SU-DHL-6 (cell line): Measurements from ENCODE around the gene NAP1L4.
A peak's percentile ranks its signal among the peaks of the same experiment; 100 is the strongest.

Experiments used
- H2AFZ ChIP-seq: fragments of 200-600 bp; sonication (generic); 2 replicates; pipeline ENCODE4 v1.6.1; 2014; ENCODE audit warnings: low read depth, mild to moderate bottlenecking, moderate library complexity, mixed read lengths, antibody characterized with exemption, low read length; ENCODE audit not compliant: severe bottlenecking
- H3F3A ChIP-seq: fragments of 200-600 bp; shearing (Covaris generic); 2 replicates; pipeline ENCODE4 v1.6.0; 2016; ENCODE audit warnings: antibody characterized with exemption, mild to moderate bottlenecking; ENCODE audit not compliant: insufficient read depth
- H3K27ac ChIP-seq: fragments of 200-600 bp; sonication (generic); 2 replicates; pipeline ENCODE4 v1.5.1; 2016; ENCODE audit warnings: low read depth, mild to moderate bottlenecking, low read length, moderate library complexity, mixed read lengths
- H3K27me3 ChIP-seq: fragments of 200-600 bp; sonication (generic), shearing (Covaris generic); 2 replicates; pipeline ENCODE4 v1.6.0; 2014; ENCODE audit warnings: mild to moderate bottlenecking, low read length
- H3K36me3 ChIP-seq: fragments of 200-600 bp; sonication (generic); 2 replicates; pipeline ENCODE4 v1.6.1; 2014; ENCODE audit warnings: mild to moderate bottlenecking, low read length, mixed read lengths
- H3K4me2 ChIP-seq: fragments of 300-600, 200-600 bp; shearing (Covaris generic), sonication (generic); 2 replicates; pipeline ENCODE4 v1.6.0; 2014; ENCODE audit warnings: low read length, low read depth, mild to moderate bottlenecking; ENCODE audit not compliant: poor library complexity, severe bottlenecking
- H3K4me3 ChIP-seq: fragments of 200-600 bp; sonication (generic); 2 replicates; pipeline ENCODE4 v1.5.1; 2014; ENCODE audit warnings: antibody characterized with exemption, low read length, mild to moderate bottlenecking, mixed read lengths; ENCODE audit not compliant: insufficient read depth, poor library complexity, severe bottlenecking
- H3K79me2 ChIP-seq: fragments of 200-600 bp; sonication (generic); 2 replicates; pipeline ENCODE4 v1.6.1; 2014; ENCODE audit warnings: mild to moderate bottlenecking, low read length, moderate library complexity; ENCODE audit not compliant: insufficient read depth
- H3K9ac ChIP-seq: fragments of 200-600 bp; sonication (generic); 2 replicates; pipeline ENCODE4 v1.7.0; 2014; ENCODE audit warnings: mild to moderate bottlenecking, low read length
- H3K9me2 ChIP-seq: fragments of 200-600 bp; sonication (generic); replicated peaks from 2 replicates; pipeline ENCODE4 v1.6.1; 2014; ENCODE audit warnings: low read length; ENCODE audit not compliant: insufficient read depth
- H3K9me3 ChIP-seq: fragments of 200-600 bp; sonication (generic); 2 replicates; pipeline ENCODE4 v1.6.1; 2014; ENCODE audit warnings: low read length, mixed read lengths; ENCODE audit not compliant: insufficient read depth
- H4K20me1 ChIP-seq: fragments of 200-600 bp; sonication (generic); 2 replicates; pipeline ENCODE4 v1.6.1; 2014; ENCODE audit warnings: low read depth, mild to moderate bottlenecking, antibody characterized with exemption, low read length, moderate library complexity, mixed read lengths
- CTCF ChIP-seq: fragments of 200-600 bp; sonication (generic); IDR thresholded peaks from one replicate; pipeline ENCODE4 v1.5.1; 2017; ENCODE audit warnings: antibody characterized with exemption, mild to moderate bottlenecking, low read length, moderate library complexity; ENCODE audit not compliant: insufficient read depth, poor library complexity, severe bottlenecking
- EZH2phosphoT487 ChIP-seq: fragments of 200-600 bp; sonication (generic), shearing (Covaris generic); conservative IDR thresholded peaks from 2 replicates; pipeline ENCODE4 v1.6.1; 2018; ENCODE audit warnings: mild to moderate bottlenecking, antibody characterized with exemption, low read length, moderate library complexity, mixed read lengths

The NAP1L4 gene

GRCh38 chr11:2903672-2904011 lies 88.5 kb downstream of the NAP1L4 start:
- no peak overlapping the region for H3K27ac ChIP-seq
- no peak overlapping the region for H3K4me3 ChIP-seq
- no peaks in the 10 kb centered on the region for H3K9me2 ChIP-seq
- H3K27me3 ChIP-seq: no peaks in the 10 kb centered on the region
- H3F3A ChIP-seq: 0 out of 2 replicates have a peak, but pooled peaks cover 3% of the 10 kb centered on the region
- no peaks in the 10 kb centered on the region for H3K9me3 ChIP-seq
- no peaks in the 10 kb centered on the region for H3K36me3 ChIP-seq
- H3K4me2 ChIP-seq: no peak overlapping the region
- no peak overlapping the region for H2AFZ ChIP-seq
- H3K9ac ChIP-seq: no peak overlapping the region
- no peaks in the 10 kb centered on the region for H4K20me1 ChIP-seq
- TF ChIP-seq EZH2phosphoT487 (no peak), CTCF (no peak)
- H3K79me2 ChIP-seq: no peaks in the 10 kb centered on the region

GRCh38 chr11:2902784-2903671 lies 89.1 kb downstream of the NAP1L4 start:
- Histone ChIP-seq H3K9ac (peak overlapping the region; percentile 64), H2AFZ (no peak overlapping the region), H3K9me3 (no peaks in the 10 kb centered on the region), H3K27me3 (no peaks in the 10 kb centered on the region), H3K9me2 (no peaks in the 10 kb centered on the region), H3K79me2 (no peaks in the 10 kb centered on the region), H3F3A (0 out of 2 replicates have a peak, but pooled peaks cover 3% of the 10 kb centered on the region), H3K36me3 (no peaks in the 10 kb centered on the region), H3K27ac (no peak overlapping the region), H3K4me3 (peak overlapping the region; percentile 64), H4K20me1 (no peaks in the 10 kb centered on the region), H3K4me2 (peak overlapping the region; percentile 84)
- TF ChIP-seq CTCF (no peak), EZH2phosphoT487 (no peak)

- H3K9me2 ChIP-seq: no peaks in the 10 kb centered on the region
- peak overlapping the region; percentile 64 for H3K4me3 ChIP-seq
- H3K79me2 ChIP-seq: no peaks in the 10 kb centered on the region
- H3K9me3 ChIP-seq: no peaks in the 10 kb centered on the region
- no peak overlapping the region for H3K27ac ChIP-seq
- H3K27me3 ChIP-seq: no peaks in the 10 kb centered on the region
- 0 out of 2 replicates have a peak, but pooled peaks cover 3% of the 10 kb centered on the region for H3F3A ChIP-seq
- peak overlapping the region; percentile 84 for H3K4me2 ChIP-seq
- no peaks in the 10 kb centered on the region for H3K36me3 ChIP-seq
- peak overlapping the region; percentile 64 for H3K9ac ChIP-seq
- H4K20me1 ChIP-seq: no peaks in the 10 kb centered on the region
- TF ChIP-seq CTCF: no peak
- TF ChIP-seq EZH2phosphoT487: no peak
- H2AFZ ChIP-seq: peak overlapping the region; percentile 78
Measured at GRCh38 chr11:2901854-2902783, 90.0 kb downstream of the NAP1L4 start.
